Activated CD4-positive, CD25-positive, alpha-beta regulatory T cell treated with anti-CD3 and anti-CD28 coated beads, Interleukin-2, amount 50 U/mL, for 24 hours (primary cell): Measurements from ENCODE around the gene MPI.

Experiments used
- ATAC-seq, 2 donors: fragments of 150-1000 bp; cut with Tn5 transposase; one replicate each; pipeline ENCODE4 v1.10.0; 2021; ENCODE audit warnings: mild to moderate bottlenecking in 1 of 2, moderate library complexity in 1 of 2

MPI gene

DNA sequence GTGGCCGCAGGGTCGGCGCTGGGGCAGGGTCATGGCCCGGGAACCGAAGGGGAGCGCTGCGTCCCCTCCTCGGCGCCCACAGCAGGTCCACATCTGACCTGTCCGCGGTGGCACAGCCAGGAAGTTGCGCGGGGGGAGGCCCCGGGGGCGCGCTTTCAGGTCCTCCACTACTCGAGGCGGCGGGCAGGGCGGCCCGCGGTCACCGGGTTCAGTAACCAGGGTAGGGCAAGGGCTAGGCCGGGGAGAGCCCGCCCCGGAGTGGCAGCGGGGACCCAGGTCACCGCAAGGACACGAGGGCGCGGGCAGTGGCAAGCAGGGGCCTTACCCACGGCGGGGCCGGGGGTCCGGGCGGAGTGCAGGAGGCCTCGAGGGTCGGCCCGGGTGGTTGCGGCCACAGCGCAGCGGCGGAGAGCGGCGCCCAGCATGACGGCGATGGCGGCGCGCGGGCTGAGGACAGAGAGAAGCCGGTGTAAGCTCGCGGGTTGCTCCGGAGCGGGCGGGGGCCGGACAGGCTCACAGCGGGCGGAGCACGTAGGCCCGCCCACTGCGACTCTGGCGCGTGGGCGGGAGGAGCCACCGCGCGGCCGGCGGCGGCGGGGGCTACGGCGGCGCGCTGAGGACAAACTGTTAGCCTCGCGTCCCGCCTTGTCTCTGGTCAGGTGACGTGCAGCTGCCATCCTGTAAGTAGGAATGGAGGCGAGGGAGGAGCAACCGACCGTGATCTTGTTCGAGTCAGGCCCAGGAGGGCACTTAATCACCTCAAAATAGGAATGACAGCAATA, 47.9 kb downstream of the MPI start, which contains the start of gene COX5A:
Gene COX5A, minus strand, starts transcription at position 484 of the 782 bp plus-strand sequence. Its CDS starts 59 bp downstream, at position 425.
- ATAC-seq: peak; percentile 94 to 96

DNA sequence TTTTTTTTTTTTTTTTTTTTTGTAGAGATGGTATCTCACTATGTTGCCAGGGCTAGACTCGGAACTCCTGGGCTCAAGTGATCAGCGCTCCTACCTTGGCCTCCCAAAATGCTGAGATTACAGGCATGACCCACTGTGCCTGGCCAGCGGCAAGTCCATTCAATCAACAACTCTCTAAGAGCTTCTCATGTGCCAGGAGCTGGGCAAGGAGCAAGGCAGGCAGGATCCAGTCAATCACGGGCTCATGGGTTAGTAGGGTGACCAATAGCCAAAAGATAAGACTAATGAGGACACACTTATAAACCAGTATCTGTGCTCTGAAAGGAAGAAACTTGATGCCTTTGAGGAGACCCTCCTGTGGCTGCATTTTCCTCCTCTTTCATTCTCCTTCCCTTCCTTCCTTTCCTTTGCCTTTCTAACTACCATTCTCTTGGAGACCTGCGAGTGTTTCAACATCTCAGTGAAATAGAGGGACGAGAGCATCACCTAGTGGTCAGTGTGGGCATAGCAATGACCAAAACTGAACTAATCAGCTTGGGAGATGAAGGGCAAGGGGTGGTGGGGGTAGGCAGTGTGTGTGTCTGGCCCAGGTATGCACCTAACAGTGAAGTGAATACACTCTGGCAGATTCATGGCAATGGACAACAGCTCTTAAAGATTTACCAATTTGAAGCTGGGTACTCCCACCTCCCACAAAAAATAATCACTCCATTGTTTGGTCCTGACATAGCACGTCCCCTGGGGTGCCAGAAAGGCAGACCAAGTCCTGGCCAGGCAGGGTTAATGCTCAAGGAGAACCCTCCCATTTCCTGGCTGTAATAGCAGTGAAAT, 60.5 kb downstream of the MPI start:
- ATAC-seq: peak; percentile 67 to 76

DNA sequence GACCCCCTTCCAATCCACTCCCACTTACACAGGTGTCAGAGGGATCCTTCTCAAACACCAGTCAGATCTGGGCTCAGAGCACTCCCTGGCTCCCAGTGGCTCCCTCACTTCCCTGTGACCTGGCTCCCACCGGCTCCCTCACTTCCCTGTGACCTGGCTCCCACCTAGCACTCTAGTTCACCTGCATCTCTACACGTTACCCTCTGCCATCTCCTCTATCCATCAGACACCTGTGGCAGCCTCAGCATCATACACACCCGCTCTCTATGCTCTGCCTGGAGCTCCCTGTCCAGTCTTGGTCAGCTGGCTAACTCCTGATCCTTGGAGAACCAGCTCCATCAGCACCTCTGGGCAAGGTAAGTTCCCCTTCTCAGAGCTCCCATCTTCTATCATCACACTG, 61.2 kb downstream of the MPI start:
- ATAC-seq: no peak
